PFSK-1 (cell line): ENCODE measurements around the gene PGBD5.

Source experiments
- FOXP2 ChIP-seq: optimal IDR thresholded peaks from 2 replicates; pipeline ENCODE3; 2011; ENCODE audit warnings: borderline replicate concordance, control low read depth, inconsistent platforms; ENCODE audit not compliant: insufficient read depth; ENCODE audit errors: extremely low read length, extremely low read depth
- POLR2AphosphoS5 ChIP-seq: IDR thresholded peaks from 2 replicates; pipeline ENCODE4 v1.6.1; 2012; ENCODE audit warnings: low read depth, mild to moderate bottlenecking, control low read depth, low read length, moderate library complexity
- REST ChIP-seq, 2 experiments: IDR thresholded peaks; 2 replicates each; pipeline versions ENCODE4 v1.6.1 to v1.8.0; 2011 to 2012; ENCODE audit warnings: low read depth in 2 of 2, low read length in 2 of 2, control low read depth in 1 of 2, inconsistent platforms in 1 of 2, mild to moderate bottlenecking in 1 of 2, moderate library complexity in 1 of 2; ENCODE audit not compliant: insufficient read depth in 1 of 2
- SIN3A ChIP-seq: IDR thresholded peaks from 2 replicates; pipeline ENCODE4 v1.6.1; 2012; ENCODE audit warnings: mild to moderate bottlenecking, low read length, moderate library complexity, borderline replicate concordance; ENCODE audit not compliant: insufficient read depth

GRCh38 chr1:230291731-230292620, 134.2 kb downstream of the PGBD5 start:
- TF ChIP-seq POLR2AphosphoS5 (no peak), REST (IDR thresholded peaks at IDR 0.05; ENCODE audit: insufficient read depth in 1 of 2, low read depth in 2 of 2, low read length in 2 of 2) (no peak), FOXP2 (no peak), SIN3A (no peak)
